HepG2 (cell line): ENCODE data around the gene XKR7. TPM values are rescaled to one million over a fixed set of nuclear protein-coding genes. Genes with fewer than 3 reads are reported as not detected.

Source experiments
- CBX5 ChIP-seq: sonication (generic); formaldehyde crosslinking; IDR thresholded peaks from 2 replicates; pipeline ENCODE4 v1.4.0; 2020; ENCODE audit warnings: missing genetic modification reagents, borderline replicate concordance
- DR1 ChIP-seq: sonication (generic); formaldehyde crosslinking; IDR thresholded peaks from 2 replicates; pipeline ENCODE4 v1.8.0; 2021; ENCODE audit warnings: mild to moderate bottlenecking, missing genetic modification reagents, inconsistent platforms
- HOXA3 ChIP-seq: sonication (generic); formaldehyde crosslinking; IDR thresholded peaks from 2 replicates; pipeline ENCODE4 v1.5.0; 2020; ENCODE audit warnings: missing genetic modification reagents
- KAT7 ChIP-seq: IDR thresholded peaks from 2 replicates; pipeline ENCODE4 v1.6.1; 2018; ENCODE audit warnings: borderline replicate concordance, missing compliant biosample characterization
- NFATC3 ChIP-seq: sonication (generic); formaldehyde crosslinking; IDR thresholded peaks from 2 replicates; pipeline ENCODE4 v1.5.1; 2020; ENCODE audit warnings: mild to moderate bottlenecking, missing genetic modification reagents
- PRPF4 ChIP-seq: fragments of 200-400 bp; formaldehyde crosslinking; IDR thresholded peaks from 2 replicates; pipeline ENCODE4 v1.6.1; 2016; ENCODE audit warnings: low read length, low read depth; ENCODE audit not compliant: poor library complexity, severe bottlenecking
- RCOR2 ChIP-seq: IDR thresholded peaks from 2 replicates; pipeline ENCODE4 v1.6.1; 2016; ENCODE audit warnings: missing biosample characterization, missing genetic modification reagents
- SOX6 ChIP-seq, 2 experiments: fragments of 450-650 bp in 1 of 2; sonication (generic) in 1 of 2; formaldehyde crosslinking in 1 of 2; IDR thresholded peaks; 2 replicates each; pipeline versions ENCODE4 v1.4.0 to v1.6.1; 2017 to 2020; ENCODE audit warnings: antibody characterized with exemption in 1 of 2, mild to moderate bottlenecking in 1 of 2, missing genetic modification reagents in 1 of 2
- TCF7L2 ChIP-seq: IDR thresholded peaks from 2 replicates; pipeline ENCODE4 v1.6.1; 2011; ENCODE audit warnings: mild to moderate bottlenecking, low read depth, low read length, moderate library complexity
- ZBTB7A ChIP-seq: sonication (generic); formaldehyde crosslinking; IDR thresholded peaks from 2 replicates; pipeline ENCODE4 v1.8.0; 2022; ENCODE audit warnings: mild to moderate bottlenecking, missing genetic modification reagents
- ZBTB7B ChIP-seq: sonication (generic); formaldehyde crosslinking; IDR thresholded peaks from 2 replicates; pipeline ENCODE4 v1.4.0; 2020; ENCODE audit warnings: missing genetic modification reagents
- ZNF138 ChIP-seq: sonication (generic); formaldehyde crosslinking; IDR thresholded peaks from 2 replicates; pipeline ENCODE4 v1.5.0; 2020; ENCODE audit warnings: mild to moderate bottlenecking, low read depth, missing genetic modification reagents
- ZNF292 ChIP-seq: sonication (generic); formaldehyde crosslinking; IDR thresholded peaks from 2 replicates; pipeline ENCODE4 v1.8.1; 2022; ENCODE audit warnings: mild to moderate bottlenecking, low read depth, missing genetic modification reagents, borderline replicate concordance
- ZNF546 ChIP-seq: sonication (generic); formaldehyde crosslinking; conservative IDR thresholded peaks from 2 replicates; pipeline ENCODE4 v1.8.1; 2023; ENCODE audit warnings: mild to moderate bottlenecking, missing genetic modification reagents
- ZNF883 ChIP-seq: sonication (generic); formaldehyde crosslinking; IDR thresholded peaks from 2 replicates; pipeline ENCODE4 v1.5.1; 2020; ENCODE audit warnings: mild to moderate bottlenecking, missing genetic modification reagents; ENCODE audit errors: not compliant biosample characterization
- polyA plus RNA-seq, 8 experiments: library from polyadenylated mRNA; depleted of rRNA in 3 of 8; stranded (reverse) in 7 of 8; unstranded in 1 of 8; fragments of >200 nt; fragmentation: Illumina TruSeq in 4 of 8; extraction: Trizol in 4 of 8; gene quantifications; 2 replicates each; pipeline versions ENCODE4 v1.2.1 to v1.2.3, GENCODE V29; 2011 to 2016; ENCODE audit warnings: low read depth in 4 of 8, missing spikeins in 1 of 8, mixed read lengths in 1 of 8; ENCODE audit not compliant: insufficient read depth in 1 of 8
- total RNA-seq, 5 experiments: library from RNA; depleted of rRNA; stranded (reverse); fragments of >200 nt; fragmentation: Illumina TruSeq; extraction: Trizol; gene quantifications; 2 replicates each; pipeline ENCODE4 v1.2.3, GENCODE V29; 2016; ENCODE audit warnings: low read depth in 1 of 5
- TF ChIP-seq, protein P1 (sequence below): sonication (generic); formaldehyde crosslinking; IDR thresholded peaks from 2 replicates; pipeline ENCODE4 v1.4.0; 2020; ENCODE audit warnings: mild to moderate bottlenecking, missing genetic modification reagents
- TF ChIP-seq, protein P2 (sequence below): IDR thresholded peaks from 2 replicates; pipeline ENCODE4 v1.6.1; 2012; ENCODE audit warnings: low read depth, low read length, improper control_type of control experiment
- TF ChIP-seq, protein P3 (sequence below): sonication (generic); formaldehyde crosslinking; conservative IDR thresholded peaks from 2 replicates; pipeline ENCODE4 v1.4.0; 2020; ENCODE audit warnings: mild to moderate bottlenecking, missing genetic modification reagents, moderate library complexity

The XKR7 gene
- total and polyA plus RNA-seq, 2 of the 13 experiments (the other 11 are each of a cell fraction or from before 2014, with no cell fraction given) = not detected

DNA sequence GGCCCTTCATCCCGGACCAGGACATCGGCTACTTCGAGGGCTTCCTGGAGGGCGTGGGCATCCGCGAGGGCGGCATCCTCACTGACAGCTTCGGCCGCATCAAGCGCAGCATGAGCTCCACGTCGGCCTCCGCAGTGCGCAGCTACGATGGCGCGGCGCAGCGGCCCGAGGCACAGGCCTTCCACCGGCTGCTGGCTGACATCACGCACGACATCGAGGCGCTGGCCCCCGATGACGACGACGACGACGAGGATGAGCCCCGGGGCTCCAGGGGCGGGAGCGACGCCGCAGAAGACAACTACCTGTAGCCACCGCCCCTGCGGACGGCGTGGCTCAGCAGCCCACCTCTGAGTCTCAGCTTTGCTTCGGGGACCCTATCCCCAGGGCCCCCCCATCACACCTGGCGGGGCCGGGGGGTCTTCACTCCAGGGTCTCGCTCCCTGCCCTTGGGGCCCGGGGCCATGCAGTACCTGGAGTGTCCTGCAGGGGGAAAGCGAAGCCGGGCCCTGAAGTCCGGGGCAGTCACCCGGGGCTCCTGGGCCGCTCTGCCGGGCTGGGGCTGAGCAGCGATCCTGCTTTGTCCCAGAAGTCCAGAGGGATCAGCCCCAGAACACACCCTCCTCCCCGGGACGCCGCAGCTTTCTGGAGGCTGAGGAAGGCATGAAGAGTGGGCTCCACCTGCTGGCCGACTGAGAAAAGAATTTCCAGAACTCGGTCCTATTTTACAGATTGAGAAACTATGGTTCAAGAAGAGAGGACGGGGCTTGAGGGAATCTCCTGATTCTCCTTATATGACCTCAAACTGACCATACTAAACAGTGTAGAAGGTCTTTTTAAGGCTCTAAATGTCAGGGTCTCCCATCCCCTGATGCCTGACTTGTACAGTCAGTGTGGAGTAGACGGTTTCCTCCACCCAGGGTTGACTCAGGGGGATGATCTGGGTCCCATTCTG, 63.3 kb downstream of the XKR7 start (continued):
- TF ChIP-seq ZBTB7B (CRISPR knock-in tag) (peak; percentile 98), DR1 (CRISPR knock-in tag) (peak; percentile 71; the same call in 1 of the 2 replicates), HOXA3 (peak; percentile 50; the same call in 1 of the 2 replicates), NFATC3 (CRISPR knock-in tag) (0 out of 2 replicates have a peak, but pooled peaks have one; percentile 35), ZNF883 (CRISPR knock-in tag) (peak; percentile 72), SOX6 (IDR thresholded peaks at IDR 0.05) (no peak), SOX6 (CRISPR knock-in tag; IDR thresholded peaks at IDR 0.05) (peak; percentile 63), TCF7L2 (no peak), ZNF292 (0 out of 2 replicates have a peak, but pooled peaks have one; percentile 26), ZNF138 (CRISPR knock-in tag) (0 out of 2 replicates have a peak, but pooled peaks have one; percentile 42), ZBTB7A (CRISPR knock-in tag) (peak; percentile 73; the same call in 1 of the 2 replicates), PRPF4 (peak; percentile 29), RCOR2 (CRISPR knock-in tag) (peak; percentile 33; the same call in 1 of the 2 replicates), CBX5 (CRISPR knock-in tag) (0 out of 2 replicates have a peak, but pooled peaks have one; percentile 52), KAT7 (CRISPR knock-in tag) (no peak), ZNF546 (CRISPR knock-in tag) (0 out of 2 replicates have a peak, but pooled peaks have one; percentile 42)
- TF ChIP-seq, protein P1, sequence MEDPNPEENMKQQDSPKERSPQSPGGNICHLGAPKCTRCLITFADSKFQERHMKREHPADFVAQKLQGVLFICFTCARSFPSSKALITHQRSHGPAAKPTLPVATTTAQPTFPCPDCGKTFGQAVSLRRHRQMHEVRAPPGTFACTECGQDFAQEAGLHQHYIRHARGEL (CRISPR knock-in tag) = peak; percentile 47; the same call in 1 of the 2 replicates
- TF ChIP-seq, protein P2, sequence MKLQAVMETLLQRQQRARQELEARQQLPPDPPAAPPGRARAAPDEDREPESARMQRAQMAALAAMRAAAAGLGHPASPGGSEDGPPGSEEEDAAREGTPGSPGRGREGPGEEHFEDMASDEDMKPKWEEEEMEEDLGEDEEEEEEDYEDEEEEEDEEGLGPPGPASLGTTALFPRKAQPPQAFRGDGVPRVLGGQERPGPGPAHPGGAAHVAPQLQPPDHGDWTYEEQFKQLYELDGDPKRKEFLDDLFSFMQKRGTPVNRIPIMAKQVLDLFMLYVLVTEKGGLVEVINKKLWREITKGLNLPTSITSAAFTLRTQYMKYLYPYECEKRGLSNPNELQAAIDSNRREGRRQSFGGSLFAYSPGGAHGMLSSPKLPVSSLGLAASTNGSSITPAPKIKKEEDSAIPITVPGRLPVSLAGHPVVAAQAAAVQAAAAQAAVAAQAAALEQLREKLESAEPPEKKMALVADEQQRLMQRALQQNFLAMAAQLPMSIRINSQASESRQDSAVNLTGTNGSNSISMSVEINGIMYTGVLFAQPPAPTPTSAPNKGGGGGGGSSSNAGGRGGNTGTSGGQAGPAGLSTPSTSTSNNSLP = no peak
- TF ChIP-seq, protein P3, sequence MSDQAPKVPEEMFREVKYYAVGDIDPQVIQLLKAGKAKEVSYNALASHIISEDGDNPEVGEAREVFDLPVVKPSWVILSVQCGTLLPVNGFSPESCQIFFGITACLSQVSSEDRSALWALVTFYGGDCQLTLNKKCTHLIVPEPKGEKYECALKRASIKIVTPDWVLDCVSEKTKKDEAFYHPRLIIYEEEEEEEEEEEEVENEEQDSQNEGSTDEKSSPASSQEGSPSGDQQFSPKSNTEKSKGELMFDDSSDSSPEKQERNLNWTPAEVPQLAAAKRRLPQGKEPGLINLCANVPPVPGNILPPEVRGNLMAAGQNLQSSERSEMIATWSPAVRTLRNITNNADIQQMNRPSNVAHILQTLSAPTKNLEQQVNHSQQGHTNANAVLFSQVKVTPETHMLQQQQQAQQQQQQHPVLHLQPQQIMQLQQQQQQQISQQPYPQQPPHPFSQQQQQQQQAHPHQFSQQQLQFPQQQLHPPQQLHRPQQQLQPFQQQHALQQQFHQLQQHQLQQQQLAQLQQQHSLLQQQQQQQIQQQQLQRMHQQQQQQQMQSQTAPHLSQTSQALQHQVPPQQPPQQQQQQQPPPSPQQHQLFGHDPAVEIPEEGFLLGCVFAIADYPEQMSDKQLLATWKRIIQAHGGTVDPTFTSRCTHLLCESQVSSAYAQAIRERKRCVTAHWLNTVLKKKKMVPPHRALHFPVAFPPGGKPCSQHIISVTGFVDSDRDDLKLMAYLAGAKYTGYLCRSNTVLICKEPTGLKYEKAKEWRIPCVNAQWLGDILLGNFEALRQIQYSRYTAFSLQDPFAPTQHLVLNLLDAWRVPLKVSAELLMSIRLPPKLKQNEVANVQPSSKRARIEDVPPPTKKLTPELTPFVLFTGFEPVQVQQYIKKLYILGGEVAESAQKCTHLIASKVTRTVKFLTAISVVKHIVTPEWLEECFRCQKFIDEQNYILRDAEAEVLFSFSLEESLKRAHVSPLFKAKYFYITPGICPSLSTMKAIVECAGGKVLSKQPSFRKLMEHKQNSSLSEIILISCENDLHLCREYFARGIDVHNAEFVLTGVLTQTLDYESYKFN = no peak
